Endometrium (tissue), 2 donors: ENCODE results near the gene KIF2A.

ENCODE experiments used
- FAIRE-seq: peaks from 2 replicates; lab custom pipeline; 2012; peaks lifted over from hg19 to GRCh38; lab: Jason Lieb, UNC
- donor health status: control.
- donor health status: control.

KIF2A gene

GRCh38 chr5:62328772-62329491 lies 22.9 kb downstream of the KIF2A start:
- FAIRE-seq = no peak

GRCh38 chr5:62330302-62330701 lies 24.3 kb downstream of the KIF2A start:
- no peak for FAIRE-seq

DNA sequence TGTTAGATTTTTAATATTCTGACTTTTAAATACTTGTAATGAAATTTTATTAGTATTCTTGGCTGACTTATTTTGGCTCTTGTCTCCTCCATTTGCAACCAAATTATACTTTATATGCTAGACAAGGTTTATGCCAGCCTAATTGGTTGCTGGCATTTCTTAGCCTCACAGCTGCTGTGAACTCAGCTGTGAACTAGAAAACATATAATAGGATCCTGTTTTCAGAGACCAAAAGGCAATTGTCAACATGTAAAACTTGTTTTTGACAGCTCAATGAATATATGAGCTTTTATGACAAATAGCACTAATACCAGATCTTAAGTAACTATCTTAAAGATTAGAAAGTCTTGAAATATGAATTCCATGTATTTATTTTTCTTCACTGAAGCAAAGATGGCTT lies 25.9 kb downstream of the KIF2A start:
- FAIRE-seq = no peak

DNA sequence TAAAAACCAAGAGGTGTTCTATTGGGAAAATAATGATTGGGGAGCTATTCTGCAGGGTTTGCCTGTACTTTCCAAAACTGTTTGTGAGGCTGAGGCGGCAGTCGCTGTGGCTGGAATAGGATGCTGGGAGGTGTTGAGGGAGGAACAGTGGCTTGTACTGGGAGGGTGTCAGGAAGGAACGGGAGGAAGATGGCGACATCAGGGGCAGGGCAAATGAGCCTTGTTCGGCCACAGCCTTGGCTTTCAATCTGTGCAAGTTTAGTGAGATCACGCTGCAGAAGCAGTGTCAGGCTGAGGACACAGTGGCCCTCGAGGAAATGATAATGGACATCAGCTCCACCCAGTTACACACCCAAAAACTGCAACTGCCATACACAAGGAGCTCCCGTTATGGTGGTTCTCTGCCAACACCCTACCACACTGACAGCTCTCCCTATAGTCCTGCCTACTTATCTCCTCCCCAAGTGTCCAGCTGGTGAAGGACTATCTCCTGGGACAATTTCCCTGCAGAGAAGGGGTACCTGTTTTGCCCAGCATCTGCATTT lies 27.3 kb downstream of the KIF2A start:
- FAIRE-seq = no peak

DNA sequence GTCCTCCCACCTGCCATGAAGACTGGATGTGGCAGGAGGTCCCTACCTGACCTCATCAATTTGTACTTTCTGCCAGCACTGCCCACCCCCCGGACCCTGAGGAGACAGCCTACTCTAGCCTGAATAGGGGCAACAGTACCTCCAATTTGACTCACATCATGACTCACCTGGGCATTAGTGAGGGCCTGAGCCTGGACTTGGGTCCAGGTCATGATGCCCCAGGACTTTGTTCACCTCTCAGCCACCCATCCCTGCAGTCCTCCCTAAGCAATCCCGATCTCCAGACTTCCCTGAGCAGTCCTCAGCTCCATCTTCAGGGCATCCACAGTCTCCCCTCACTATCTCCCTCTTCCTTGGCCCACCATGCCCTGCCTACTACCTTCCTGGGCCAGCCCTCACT lies 28.1 kb downstream of the KIF2A start:
- no peak for FAIRE-seq

- FAIRE-seq = no peak
Observed at GRCh38 chr5:62340392-62340791, 34.4 kb downstream of the KIF2A start.

- no peak for FAIRE-seq
Observed at GRCh38 chr5:62340979-62341378, 35.0 kb downstream of the KIF2A start.

DNA sequence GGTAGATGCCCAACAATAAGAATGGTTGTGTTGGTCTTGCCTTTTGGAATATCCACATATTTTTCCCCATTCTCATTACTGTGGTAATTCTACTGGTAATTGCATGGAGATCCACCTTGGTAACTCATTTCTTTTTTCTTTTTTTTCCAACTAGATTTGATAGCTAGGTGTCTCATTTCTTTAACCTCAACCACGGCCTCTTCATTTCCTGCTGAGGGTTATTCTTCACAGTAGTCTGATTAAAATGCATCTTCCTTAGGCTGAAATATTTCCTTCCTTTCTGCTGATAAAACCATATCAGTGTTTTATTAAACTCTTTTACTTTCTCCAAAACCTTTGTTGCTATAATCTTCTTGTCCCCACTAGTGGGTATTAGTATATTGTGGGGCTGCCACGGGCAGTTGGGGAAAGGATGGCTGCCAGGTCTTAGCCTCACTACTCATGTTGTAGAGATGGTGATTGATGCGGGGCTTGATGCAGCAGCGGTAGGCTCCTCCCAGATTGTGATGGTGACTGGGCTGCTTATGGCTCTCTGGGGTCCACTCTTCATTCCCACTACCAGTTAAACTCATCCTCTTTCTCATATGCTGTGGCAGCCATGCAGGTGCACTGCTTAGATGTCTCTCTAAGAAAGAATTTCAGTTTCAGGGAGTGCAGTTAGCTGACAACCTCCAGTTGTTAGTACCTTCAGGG lies 35.9 kb downstream of the KIF2A start:
- no peak for FAIRE-seq

DNA sequence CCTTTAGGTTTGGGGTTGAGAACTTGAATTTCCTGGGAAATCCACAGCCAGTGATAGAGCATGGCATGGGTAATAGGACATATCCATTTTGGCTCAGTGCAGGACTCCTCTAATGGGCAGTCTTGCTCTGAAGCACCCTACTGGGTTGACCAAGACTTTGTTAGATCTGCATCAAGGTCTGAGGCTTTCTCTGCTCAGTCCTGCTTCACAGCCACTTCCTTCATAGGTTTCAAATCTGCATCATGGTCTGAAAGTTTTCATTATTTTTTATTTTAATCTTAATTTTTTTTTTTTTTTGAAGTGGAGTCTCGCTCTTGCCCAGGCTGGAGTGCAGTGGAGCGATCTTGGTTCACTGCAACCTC lies 36.5 kb downstream of the KIF2A start:
- FAIRE-seq = no peak

DNA sequence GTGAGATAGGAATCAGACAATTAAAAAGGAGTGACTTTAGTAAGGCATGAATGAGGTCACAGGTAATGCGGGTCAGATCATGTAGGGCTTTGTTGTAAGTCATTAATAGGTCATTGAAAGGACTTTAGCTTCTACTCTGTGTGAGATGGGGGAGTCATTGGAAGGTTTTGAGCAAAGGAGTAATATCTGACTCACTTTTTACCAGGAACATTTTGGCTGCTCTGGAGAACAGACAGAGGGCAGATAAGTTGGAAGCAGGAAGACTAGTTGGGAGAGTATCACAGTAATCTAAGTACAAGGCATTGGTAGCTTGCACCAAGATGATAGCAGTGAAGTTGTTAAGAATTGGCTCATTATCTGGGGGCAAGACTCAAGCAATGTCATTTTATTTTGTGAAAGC lies 37.4 kb downstream of the KIF2A start:
- FAIRE-seq = no peak

GRCh38 chr5:62346748-62347147 lies 40.7 kb downstream of the KIF2A start:
- FAIRE-seq = no peak

DNA sequence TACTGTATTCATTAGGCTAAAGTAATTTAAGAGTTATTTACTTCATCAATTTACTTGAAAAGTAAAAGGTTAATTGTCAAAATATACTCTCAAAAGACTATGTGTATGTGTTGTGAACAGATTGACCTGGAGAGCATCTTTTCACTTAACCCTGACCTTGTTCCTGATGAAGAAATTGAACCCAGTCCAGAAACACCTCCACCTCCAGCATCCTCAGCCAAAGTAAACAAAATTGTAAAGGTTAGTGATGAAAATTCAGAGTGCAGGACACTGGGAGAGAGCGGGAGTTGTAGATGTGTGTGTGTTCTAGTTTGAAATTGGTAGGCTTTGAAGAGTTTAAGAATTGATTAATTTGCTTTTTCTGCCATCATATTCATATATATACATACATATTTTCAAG lies 41.9 kb downstream of the KIF2A start:
- no peak for FAIRE-seq

- FAIRE-seq = peak; percentile 77
Observed at GRCh38 chr5:62348723-62349481, 42.9 kb downstream of the KIF2A start.

- peak; percentile 81 for FAIRE-seq
Observed at GRCh38 chr5:62354028-62354874, 48.2 kb downstream of the KIF2A start.

DNA sequence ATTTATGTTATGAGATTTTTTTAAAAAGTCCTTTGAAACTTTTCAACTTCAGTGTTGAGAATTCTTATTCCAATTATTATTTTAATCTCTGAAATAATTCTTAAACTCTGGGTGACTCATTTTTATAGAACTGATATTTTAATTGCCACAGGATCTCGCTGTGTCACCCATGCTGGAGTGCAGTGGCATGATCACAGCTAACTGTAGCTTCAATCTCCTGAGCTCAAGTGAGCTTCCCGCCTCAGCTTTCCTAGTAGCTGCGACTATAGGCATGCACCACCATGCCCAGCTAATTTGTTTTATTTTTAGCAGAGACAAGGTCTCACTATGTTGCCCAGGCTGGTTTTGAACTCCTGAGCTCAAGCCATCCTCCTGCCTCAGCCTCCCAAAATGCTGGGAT lies 56.7 kb downstream of the KIF2A start:
- no peak for FAIRE-seq

DNA sequence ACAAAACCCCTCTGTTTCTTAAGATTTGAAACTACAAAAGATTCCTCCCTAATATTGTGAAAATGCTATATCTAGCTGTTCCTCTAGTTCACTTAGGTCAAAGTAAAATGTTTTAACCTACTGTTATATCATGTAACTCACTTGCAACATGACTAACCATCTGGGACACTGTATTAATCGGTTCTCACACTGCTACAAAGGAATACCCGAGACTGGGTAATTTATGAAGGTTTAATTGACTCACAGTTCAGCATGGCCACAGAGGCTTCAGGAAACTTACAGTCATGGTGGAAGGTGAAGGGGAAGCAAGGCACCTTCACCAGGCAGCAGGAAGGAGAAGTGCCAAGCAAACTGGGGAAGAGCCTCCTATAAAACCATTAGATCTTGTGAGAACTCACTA lies 63.0 kb downstream of the KIF2A start:
- FAIRE-seq = no peak

GRCh38 chr5:62371409-62371808 lies 65.4 kb downstream of the KIF2A start:
- no peak for FAIRE-seq

DNA sequence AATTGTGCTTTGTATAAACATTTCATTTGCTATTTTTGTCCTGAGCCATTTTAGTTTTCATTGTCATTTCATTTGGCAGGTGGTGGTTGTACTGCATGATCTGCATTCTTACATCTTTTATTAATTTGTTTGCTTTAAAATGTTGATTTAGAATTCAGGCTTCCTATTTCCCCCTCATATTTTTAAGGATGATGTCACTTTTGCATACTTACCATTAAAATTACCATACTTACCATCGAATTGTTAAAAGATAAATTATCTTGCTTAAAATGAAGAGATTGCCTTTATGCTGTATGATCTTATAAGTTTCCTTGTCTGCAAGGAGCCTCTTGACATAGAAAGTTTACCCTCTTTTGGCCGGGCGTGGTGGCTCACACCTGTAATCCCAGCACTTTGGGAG lies 66.6 kb downstream of the KIF2A start:
- FAIRE-seq = no peak

- no peak for FAIRE-seq
Observed at GRCh38 chr5:62373382-62373781, 67.4 kb downstream of the KIF2A start.

- FAIRE-seq = no peak
Observed at GRCh38 chr5:62374090-62374489, 68.1 kb downstream of the KIF2A start.

- no peak for FAIRE-seq
Observed at GRCh38 chr5:62375627-62376026, 69.6 kb downstream of the KIF2A start.

DNA sequence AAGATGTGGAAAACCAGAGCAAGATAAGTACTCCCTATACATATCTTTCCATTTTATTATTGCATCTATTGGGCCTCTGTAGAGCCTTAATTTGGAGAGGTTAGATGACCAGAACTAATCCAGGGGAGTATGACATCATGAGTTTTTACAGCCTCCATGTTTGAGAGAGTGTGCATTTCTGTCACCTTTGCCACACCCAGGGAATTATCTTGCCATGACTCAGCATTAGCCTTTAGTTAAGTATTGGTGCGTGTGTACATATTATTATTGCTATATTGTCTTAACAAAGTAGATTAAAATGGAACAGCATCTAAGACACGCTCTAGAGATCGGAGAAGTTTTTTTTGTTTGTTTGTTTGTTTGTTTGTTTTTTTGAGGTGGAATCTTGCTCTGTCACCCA lies 70.1 kb downstream of the KIF2A start:
- no peak for FAIRE-seq
